HG02623 (cell line): ENCODE results near the gene C1QL4.

Source experiments
- ATAC-seq: cut with Tn5 transposase; IDR thresholded peaks from one replicate; pipeline ENCODE4 v1.9.1; 2021; ENCODE audit warnings: moderate library complexity; ENCODE audit not compliant: unreplicated experiment

C1QL4 gene

GRCh38 chr12:49305762-49306510, 31.1 kb downstream of the C1QL4 start:
- no peak for ATAC-seq

GRCh38 chr12:49304161-49304560, 32.8 kb downstream of the C1QL4 start:
- ATAC-seq = no peak

GRCh38 chr12:49301760-49302159, 35.2 kb downstream of the C1QL4 start:
- ATAC-seq = no peak

- no peak for ATAC-seq
Observed at GRCh38 chr12:49298160-49298559, 38.8 kb downstream of the C1QL4 start.

- ATAC-seq = no peak
Observed at GRCh38 chr12:49297695-49298060, 39.3 kb downstream of the C1QL4 start.

- no peak for ATAC-seq
Observed at GRCh38 chr12:49296836-49297694, 39.9 kb downstream of the C1QL4 start.

GRCh38 chr12:49296034-49296835, 40.8 kb downstream of the C1QL4 start:
- ATAC-seq = no peak

GRCh38 chr12:49295082-49295936, 41.7 kb downstream of the C1QL4 start, which contains the start of gene PRPH:
Gene PRPH (plus strand): TSS chr12:49295147. CDS start chr12:49295201, 54 bp downstream.
- ATAC-seq = no peak

GRCh38 chr12:49294804-49295081, 42.2 kb downstream of the C1QL4 start:
- no peak for ATAC-seq

GRCh38 chr12:49294086-49294803, 42.7 kb downstream of the C1QL4 start:
- ATAC-seq = no peak

- ATAC-seq = no peak
Observed at GRCh38 chr12:49293056-49293956, 43.7 kb downstream of the C1QL4 start.

- no peak for ATAC-seq
Observed at GRCh38 chr12:49292729-49293055, 44.3 kb downstream of the C1QL4 start.

- no peak for ATAC-seq
Observed at GRCh38 chr12:49288922-49289555, 47.9 kb downstream of the C1QL4 start.

- ATAC-seq = no peak
Observed at GRCh38 chr12:49288412-49288853, 48.6 kb downstream of the C1QL4 start.

GRCh38 chr12:49287876-49288275, 49.1 kb downstream of the C1QL4 start:
- ATAC-seq = no peak

GRCh38 chr12:49284672-49285071, 52.3 kb downstream of the C1QL4 start:
- no peak for ATAC-seq

GRCh38 chr12:49283541-49284429, 53.2 kb downstream of the C1QL4 start:
- ATAC-seq = no peak
